Activated T-helper 1 cell treated with anti-CD3 and anti-CD28 coated beads, Interleukin-12 subunit alpha, Interleukin-12 subunit beta, Interleukin-2, Interleukin-4 antibody, amounts not matched to agents 30 ng/mL and 10 ng/mL and 1 ng/mL, durations not matched to agents 14 hours and 24 hours and 36 hours (primary cell): ENCODE data around the gene FOXE3. TPM values are rescaled to one million over a fixed set of nuclear protein-coding genes. Genes with fewer than 3 reads are reported as not detected.
"Not testable (repeated sequence)": the region's sequence is repeated elsewhere in the genome, so short reads cannot be mapped to it uniquely, and the experiment has no call there.

Experiments
- DNase-seq: peaks from one replicate; pipeline ENCODE4 v3.0.0; 2021; ENCODE audit warnings: low spot score
- H3K27ac Mint-ChIP-seq: one replicate; pipeline ENCODE4 v1.8.0; 2021; ENCODE audit warnings: mild to moderate bottlenecking, mixed read lengths
- H3K27me3 Mint-ChIP-seq: one replicate; pipeline ENCODE4 v1.8.0; 2022; ENCODE audit warnings: mild to moderate bottlenecking, moderate library complexity, mixed read lengths; ENCODE audit not compliant: insufficient read depth
- H3K36me3 Mint-ChIP-seq: one replicate; pipeline ENCODE4 v1.8.0; 2021; ENCODE audit warnings: low read depth, mixed read lengths
- H3K4me1 Mint-ChIP-seq: one replicate; pipeline ENCODE4 v1.8.0; 2021; ENCODE audit warnings: low read depth, mixed read lengths
- H3K4me3 Mint-ChIP-seq: one replicate; pipeline ENCODE4 v1.8.0; 2021; ENCODE audit warnings: mild to moderate bottlenecking, moderate library complexity, mixed read lengths
- H3K9me3 Mint-ChIP-seq: one replicate; pipeline ENCODE4 v1.8.0; 2021; ENCODE audit warnings: mixed read lengths
- intact Hi-C: fragments of 100-400 bp; cut with micrococcal nuclease; formaldehyde crosslinking; loops from one replicate; pipeline ENCODE4 v1.15.1; 2024
- total RNA-seq: library from RNA; stranded (reverse); gene quantifications from 2 replicates; pipeline ENCODE4 v1.2.3, GENCODE V29; 2022

The FOXE3 gene
- total RNA-seq, 1 donor from 2014 or later = not detected

GRCh38 chr1:47448462-47449222 lies 32.6 kb downstream of the FOXE3 start:
- H3K27me3 Mint-ChIP-seq = peaks cover 52% of the 10 kb centered on the region
- no peaks in the 10 kb centered on the region for H3K9me3 Mint-ChIP-seq
- H3K36me3 Mint-ChIP-seq = peaks cover 3% of the 10 kb centered on the region
- intact Hi-C loops = no loop called here
- DNase-seq = no peak
- H3K4me1 Mint-ChIP-seq = peaks cover 14% of the 10 kb centered on the region
- H3K27ac Mint-ChIP-seq = no peak overlapping the region
- H3K4me3 Mint-ChIP-seq = no peak overlapping the region

GRCh38 chr1:47449822-47450552 lies 33.9 kb downstream of the FOXE3 start:
- Mint-ChIP-seq H3K4me1 (peaks cover 4% of the 10 kb centered on the region), H3K4me3 (no peak overlapping the region), H3K27ac (no peak overlapping the region)

GRCh38 chr1:47450606-47451005 lies 34.5 kb downstream of the FOXE3 start:
- Mint-ChIP-seq H3K4me1 (no peaks in the 10 kb centered on the region), H3K27ac (no peak overlapping the region), H3K27me3 (peaks cover 55% of the 10 kb centered on the region), H3K36me3 (no peaks in the 10 kb centered on the region), H3K9me3 (no peaks in the 10 kb centered on the region), H3K4me3 (no peak overlapping the region)
- intact Hi-C loops = no loop called here
- DNase-seq = no peak

More at GRCh38 chr1:47449822-47450552, 33.9 kb downstream of the FOXE3 start:
- DNase-seq = no peak
- intact Hi-C loops = no loop called here
- no peaks in the 10 kb centered on the region for H3K9me3 Mint-ChIP-seq
- H3K36me3 Mint-ChIP-seq = no peaks in the 10 kb centered on the region
- H3K27me3 Mint-ChIP-seq = peaks cover 55% of the 10 kb centered on the region

GRCh38 chr1:47452426-47452825 lies 36.3 kb downstream of the FOXE3 start:
- Mint-ChIP-seq H3K27me3 (peaks cover 55% of the 10 kb centered on the region), H3K9me3 (no peaks in the 10 kb centered on the region), H3K36me3 (no peaks in the 10 kb centered on the region), H3K4me1 (no peaks in the 10 kb centered on the region), H3K4me3 (no peak overlapping the region), H3K27ac (no peak overlapping the region)
- no peak for DNase-seq
- intact Hi-C loops = no loop called here

GRCh38 chr1:47453910-47454309 lies 37.8 kb downstream of the FOXE3 start:
- H3K27ac Mint-ChIP-seq, H3K36me3 Mint-ChIP-seq: not testable (repeated sequence)
- H3K27me3 Mint-ChIP-seq = peaks cover 49% of the 10 kb centered on the region

GRCh38 chr1:47456250-47456649 lies 40.2 kb downstream of the FOXE3 start:
- Mint-ChIP-seq H3K36me3 (no peaks in the 10 kb centered on the region), H3K27me3 (peaks cover 50% of the 10 kb centered on the region), H3K9me3 (no peaks in the 10 kb centered on the region), H3K4me1 (no peaks in the 10 kb centered on the region), H3K27ac (no peak overlapping the region), H3K4me3 (no peak overlapping the region)
- no peak for DNase-seq
- intact Hi-C loops = no loop called here

More at GRCh38 chr1:47453910-47454309, 37.8 kb downstream of the FOXE3 start:
- H3K9me3 Mint-ChIP-seq, H3K4me1 Mint-ChIP-seq, intact Hi-C loops, DNase-seq, H3K4me3 Mint-ChIP-seq: not testable (repeated sequence)

GRCh38 chr1:47457547-47457946 lies 41.5 kb downstream of the FOXE3 start:
- H3K27me3 Mint-ChIP-seq = peaks cover 48% of the 10 kb centered on the region
- H3K4me1 Mint-ChIP-seq, H3K4me3 Mint-ChIP-seq, intact Hi-C loops, H3K27ac Mint-ChIP-seq, DNase-seq, H3K9me3 Mint-ChIP-seq, H3K36me3 Mint-ChIP-seq: not testable (repeated sequence)

- intact Hi-C loops = no loop called here
- no peak overlapping the region for H3K27ac Mint-ChIP-seq
- no peaks in the 10 kb centered on the region for H3K36me3 Mint-ChIP-seq
- peaks cover 40% of the 10 kb centered on the region for H3K27me3 Mint-ChIP-seq
- DNase-seq = no peak
- H3K4me1 Mint-ChIP-seq = no peaks in the 10 kb centered on the region
- no peaks in the 10 kb centered on the region for H3K9me3 Mint-ChIP-seq
- no peak overlapping the region for H3K4me3 Mint-ChIP-seq
Observed at GRCh38 chr1:47459253-47459788, 43.2 kb downstream of the FOXE3 start.

- peaks cover 40% of the 10 kb centered on the region for H3K27me3 Mint-ChIP-seq
- no peak overlapping the region for H3K4me3 Mint-ChIP-seq
Observed at GRCh38 chr1:47460040-47460439, 44.0 kb downstream of the FOXE3 start.

GRCh38 chr1:47460456-47460855 lies 44.4 kb downstream of the FOXE3 start:
- no peak overlapping the region for H3K27ac Mint-ChIP-seq
- H3K36me3 Mint-ChIP-seq = no peaks in the 10 kb centered on the region
- H3K27me3 Mint-ChIP-seq = peaks cover 40% of the 10 kb centered on the region
- intact Hi-C loops = no loop called here
- H3K4me3 Mint-ChIP-seq = no peak overlapping the region
- no peaks in the 10 kb centered on the region for H3K4me1 Mint-ChIP-seq
- no peaks in the 10 kb centered on the region for H3K9me3 Mint-ChIP-seq
- no peak for DNase-seq

More at GRCh38 chr1:47460040-47460439, 44.0 kb downstream of the FOXE3 start:
- no peak for DNase-seq
- Mint-ChIP-seq H3K9me3 (no peaks in the 10 kb centered on the region), H3K27ac (no peak overlapping the region), H3K4me1 (no peaks in the 10 kb centered on the region), H3K36me3 (no peaks in the 10 kb centered on the region)
- intact Hi-C loops = no loop called here

- Mint-ChIP-seq H3K4me1 (no peaks in the 10 kb centered on the region), H3K36me3 (no peaks in the 10 kb centered on the region), H3K27ac (no peak overlapping the region), H3K9me3 (no peaks in the 10 kb centered on the region), H3K27me3 (peaks cover 22% of the 10 kb centered on the region), H3K4me3 (no peak overlapping the region)
- intact Hi-C loops = no loop called here
- DNase-seq = no peak
Observed at GRCh38 chr1:47465605-47466004, 49.5 kb downstream of the FOXE3 start.
